G401.6 (cell line): Measurements from ENCODE around the gene PRAC1.
A peak's percentile ranks its signal among the peaks of the same experiment; 100 is the strongest.

Source experiments
- FAIRE-seq: peaks from 2 replicates; lab custom pipeline; 2012; peaks lifted over from hg19 to GRCh38; lab: Jason Lieb, UNC

PRAC1 gene

DNA sequence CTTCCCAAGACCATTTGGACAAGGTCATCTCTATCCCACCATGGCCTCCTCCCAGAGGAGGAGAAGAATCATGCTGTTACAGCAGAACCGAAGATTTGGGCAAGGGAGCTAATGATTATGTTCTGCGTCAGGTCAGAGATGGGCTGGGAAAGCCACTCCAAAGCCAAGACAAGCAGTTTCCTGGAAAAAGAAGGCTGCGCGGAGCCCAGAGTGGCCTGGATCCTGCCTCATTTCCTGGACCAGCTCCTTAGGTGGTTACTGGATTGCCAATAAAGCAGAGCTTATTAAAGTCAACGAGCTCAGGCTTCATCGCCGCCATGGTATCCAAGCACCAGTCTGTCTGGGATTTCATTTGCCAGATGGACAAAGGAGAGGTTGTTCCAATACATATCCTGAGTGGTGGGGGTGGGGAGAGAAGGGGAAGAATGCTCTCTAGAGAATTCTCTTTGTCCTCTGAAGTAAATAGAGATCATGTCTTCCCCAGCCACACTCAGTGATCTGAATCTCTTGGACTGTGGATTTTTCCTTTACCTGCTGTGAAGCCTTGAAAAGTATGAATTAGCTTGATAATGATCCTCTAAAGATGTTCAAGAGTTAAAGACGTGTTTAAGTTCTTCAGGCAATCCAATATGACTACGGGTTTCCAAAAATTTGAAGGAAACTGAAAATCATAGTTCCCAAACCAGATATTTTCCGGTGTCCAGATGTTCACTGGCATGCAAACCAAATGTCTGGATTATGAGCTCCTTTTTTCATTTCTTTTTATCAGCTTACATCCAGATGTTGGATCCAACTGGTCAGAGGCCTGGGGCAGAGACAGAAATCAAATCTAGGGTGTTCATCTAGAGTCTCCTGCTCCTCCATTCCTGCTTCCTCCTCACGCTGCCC lies 17.7 kb downstream of the PRAC1 start:
- FAIRE-seq = no peak

DNA sequence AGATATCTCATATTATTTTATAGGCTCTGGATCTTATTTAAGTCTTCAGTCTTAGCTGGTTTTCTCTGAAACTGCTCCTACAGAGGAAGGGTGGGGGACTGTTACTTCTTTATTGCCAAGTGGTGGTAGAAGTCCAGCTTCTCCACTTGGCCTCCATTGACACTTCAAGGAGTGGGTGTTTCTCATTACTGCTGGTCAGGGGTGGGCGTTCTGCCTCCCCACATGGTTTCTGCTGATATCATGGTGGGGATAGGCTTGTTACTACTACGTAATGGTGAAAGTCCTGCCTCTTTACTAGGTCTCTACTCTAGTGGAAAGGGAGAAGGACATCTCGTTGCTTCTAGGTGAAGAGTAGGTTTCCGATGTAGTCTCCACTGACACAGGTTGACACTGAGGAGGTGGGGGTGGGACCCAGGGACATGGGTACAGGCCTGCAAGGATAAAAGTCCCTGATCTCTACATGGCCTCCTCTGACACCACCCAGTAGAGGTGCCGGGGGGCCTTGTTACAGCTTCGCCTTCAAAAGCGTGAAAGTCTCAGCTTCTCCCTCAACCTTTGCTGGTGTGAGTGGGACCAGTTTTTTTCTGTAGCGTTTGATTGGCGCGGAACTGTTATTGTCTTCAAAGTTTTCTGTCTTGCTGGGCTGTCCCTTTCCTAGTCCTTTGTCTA lies 20.3 kb downstream of the PRAC1 start:
- no peak for FAIRE-seq

DNA sequence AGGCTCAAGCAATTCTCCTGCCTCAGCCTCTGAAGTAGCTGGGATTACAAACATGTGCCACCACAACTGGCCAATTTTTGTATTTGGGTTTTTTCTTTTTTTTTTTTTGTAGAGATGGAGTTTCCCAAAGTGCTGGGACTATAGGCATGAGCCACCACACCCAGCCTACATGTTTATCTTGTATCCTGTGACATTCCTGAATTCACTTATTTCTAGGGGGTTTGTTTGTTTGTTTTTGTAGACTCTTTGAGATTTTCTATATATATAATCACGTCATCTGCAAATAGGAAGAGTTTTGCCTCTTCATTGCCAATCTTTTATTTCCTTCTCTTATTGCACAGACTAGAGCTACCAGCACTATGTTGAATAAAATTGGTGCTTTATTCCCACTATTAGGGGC lies 29.1 kb downstream of the PRAC1 start:
- no peak for FAIRE-seq

DNA sequence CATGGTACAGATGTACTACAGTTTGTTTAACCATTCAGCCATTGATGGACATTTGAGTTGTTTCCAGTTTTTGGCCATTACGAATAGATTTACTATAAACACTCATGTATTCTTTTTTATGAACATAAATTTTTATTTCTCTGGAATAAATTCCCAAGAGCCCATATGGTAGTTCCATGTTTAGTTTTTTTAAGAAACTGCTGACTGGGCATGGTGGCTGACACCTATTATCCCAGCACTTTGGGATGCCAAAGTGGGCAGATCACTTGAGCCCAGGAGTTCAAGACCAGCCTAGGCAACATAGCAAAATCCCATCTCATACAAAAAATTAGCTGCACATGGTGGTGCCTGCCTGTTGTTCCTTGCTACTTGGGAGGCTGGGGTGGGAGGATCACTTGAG lies 30.3 kb downstream of the PRAC1 start:
- FAIRE-seq = no peak

DNA sequence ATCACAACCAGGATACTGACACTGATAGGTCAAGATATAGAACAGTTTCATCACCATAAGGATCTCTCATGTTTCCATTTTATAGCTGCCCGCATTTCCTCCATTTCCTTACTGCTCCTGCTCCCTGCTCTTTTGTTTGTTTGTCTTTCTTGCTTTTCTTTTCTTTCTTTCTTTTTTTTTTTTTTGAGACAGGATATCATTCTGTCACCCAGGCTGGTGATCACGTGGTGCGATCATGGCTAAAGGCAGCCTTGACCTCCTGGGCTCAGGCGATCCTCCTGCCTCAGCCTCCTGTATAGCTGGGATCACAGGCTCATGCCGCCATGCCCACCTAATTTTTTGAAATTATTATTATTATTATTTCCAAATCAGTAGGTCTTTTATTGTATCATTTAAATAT lies 31.7 kb downstream of the PRAC1 start:
- FAIRE-seq = no peak

DNA sequence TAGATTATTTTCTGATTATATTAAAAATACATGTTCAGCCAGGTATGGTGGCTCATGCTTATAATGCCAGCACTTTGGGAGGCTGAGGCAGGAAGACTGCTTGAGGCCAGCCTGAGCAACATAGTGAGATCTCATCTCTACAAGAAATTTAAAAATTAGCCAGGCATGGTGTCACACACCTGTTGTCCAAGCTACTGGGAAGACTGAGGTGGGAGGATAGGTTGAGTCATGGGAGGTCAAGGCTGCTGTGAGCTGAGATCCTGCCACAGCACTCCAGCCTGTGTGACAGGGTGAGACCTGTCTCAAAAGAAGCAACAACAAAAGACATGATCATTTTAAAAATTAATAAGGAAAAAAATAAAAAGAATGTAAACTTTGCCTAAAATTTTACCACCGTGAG lies 40.7 kb downstream of the PRAC1 start:
- FAIRE-seq = no peak

DNA sequence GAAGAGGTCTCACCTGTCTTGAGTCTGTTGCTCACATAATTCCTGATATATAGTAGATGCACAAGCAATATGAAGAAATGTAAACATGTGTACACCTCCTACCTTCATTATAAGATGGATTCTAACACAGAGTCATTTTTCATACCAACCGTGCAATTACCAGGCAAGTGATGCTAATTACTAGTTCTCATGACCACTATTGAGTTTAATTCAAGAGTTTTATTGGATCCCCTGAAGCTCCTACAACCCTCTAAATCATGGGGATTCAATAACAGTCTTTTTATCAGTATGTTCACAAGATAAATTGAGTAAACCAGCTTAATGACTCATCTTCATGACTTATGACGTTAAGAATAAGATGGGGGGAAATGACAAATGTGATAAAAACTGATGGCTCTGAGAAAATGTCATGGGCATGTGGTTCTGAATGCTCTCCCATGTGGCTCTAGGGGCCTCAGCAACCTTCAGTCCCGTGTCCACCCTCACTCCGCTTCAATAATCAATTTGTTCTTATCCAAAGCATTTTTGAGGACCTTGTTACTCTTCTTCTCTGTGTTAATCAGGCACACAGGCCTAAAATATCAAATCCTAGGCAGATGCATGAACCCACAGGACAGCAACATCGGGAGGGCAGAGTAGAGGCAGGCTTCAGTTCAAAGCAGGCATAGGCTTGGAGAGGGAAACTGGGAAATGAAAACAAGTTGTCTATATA lies 42.8 kb downstream of the PRAC1 start:
- FAIRE-seq = no peak

DNA sequence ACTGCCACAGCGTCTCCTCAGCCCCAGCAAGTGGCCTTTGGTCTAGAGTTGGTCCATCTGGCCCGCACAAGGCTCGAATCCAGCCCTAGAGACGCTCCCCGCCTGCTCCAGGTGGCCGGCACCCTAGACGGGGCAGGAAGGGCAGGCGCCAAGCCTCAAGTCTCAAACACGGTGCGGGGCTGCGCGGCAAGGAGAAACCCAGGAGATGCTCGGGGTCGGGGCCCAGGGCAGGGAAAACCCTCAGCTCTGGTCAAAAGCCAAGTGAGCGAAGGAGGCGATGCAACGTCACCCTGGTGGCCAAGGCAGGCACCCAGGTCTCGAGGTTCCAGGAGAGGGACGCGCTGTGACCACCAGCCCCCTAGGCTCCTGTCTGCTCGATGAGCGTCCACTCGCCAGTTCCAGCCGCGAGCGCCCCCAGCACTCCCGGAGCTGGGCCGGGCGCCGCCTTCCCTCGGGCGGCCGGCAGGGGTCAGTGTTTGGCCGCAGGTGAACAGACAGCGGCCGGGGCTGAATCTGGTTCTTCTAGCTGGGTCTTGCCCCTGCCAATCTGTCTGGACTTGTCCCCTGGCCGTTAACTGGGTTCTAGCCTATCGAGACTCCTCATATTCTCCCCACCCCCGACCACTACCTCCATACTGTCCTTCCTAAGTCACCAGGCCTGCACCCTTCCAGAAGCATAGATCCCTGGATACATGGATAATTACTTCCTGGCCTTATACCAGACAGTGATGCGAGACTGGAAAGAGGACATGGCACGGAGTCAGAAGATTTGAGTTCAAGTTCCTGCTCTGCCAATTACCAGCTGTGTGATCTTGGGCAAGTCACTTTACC lies 44.0 kb downstream of the PRAC1 start:
- peak; percentile 53 for FAIRE-seq

DNA sequence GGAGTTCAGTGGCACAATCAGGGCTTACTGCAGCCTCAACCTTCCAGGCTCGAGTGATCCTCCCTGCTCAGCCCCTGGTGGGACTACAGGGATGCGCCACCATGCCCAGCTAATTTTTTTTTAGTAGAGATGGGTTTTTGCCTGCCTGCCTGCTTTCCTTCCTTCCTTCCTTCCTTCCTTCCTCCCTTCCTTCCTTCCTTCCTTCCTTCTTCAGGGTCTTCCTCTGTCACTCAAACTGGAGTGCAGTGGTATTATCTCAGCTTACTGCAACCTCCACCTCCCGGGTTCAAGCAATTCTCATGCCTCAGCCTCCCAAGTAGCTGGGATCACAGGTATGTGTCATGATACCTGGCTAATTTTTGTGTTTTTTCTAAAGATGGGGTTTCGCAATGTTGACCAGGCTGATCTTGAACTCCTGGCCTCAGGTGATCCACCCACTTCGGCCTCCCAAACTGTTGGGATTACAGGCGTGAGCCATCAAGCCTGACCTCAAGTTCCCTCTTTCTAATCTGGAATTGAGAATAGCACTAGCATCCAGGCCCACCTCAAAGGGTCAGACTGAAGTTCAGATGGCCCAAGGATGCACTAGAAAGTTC lies 45.3 kb downstream of the PRAC1 start:
- no peak for FAIRE-seq

DNA sequence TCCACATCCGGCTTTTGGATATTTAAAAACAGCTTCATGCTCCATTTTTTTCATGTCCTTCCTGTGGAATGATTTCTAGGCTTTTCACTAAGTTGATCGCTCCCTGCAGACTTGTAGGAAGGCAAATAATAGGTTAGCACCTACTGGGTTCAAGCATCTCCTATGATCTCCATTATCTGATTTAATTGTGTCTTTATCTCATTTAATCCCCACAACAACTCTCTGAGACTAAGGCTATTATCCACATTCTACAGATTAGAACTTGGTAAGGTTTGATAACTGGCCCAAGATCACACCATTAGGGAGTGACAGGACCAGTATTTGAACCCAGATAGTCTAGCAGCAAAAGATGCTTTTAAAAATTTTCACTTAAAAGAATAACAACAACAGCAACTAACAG lies 50.0 kb downstream of the PRAC1 start:
- no peak for FAIRE-seq
